Measurements from ENCODE around the gene MRPS27. TPM values are rescaled to one million over a fixed set of nuclear protein-coding genes. Genes with fewer than 3 reads are reported as not detected.
A peak's percentile ranks its signal among the peaks of the same experiment; 100 is the strongest.

MRPS27 gene
- total and polyA plus RNA-seq, 8 donors = 9.4 to 28.0 (median 20.6) TPM

DNA sequence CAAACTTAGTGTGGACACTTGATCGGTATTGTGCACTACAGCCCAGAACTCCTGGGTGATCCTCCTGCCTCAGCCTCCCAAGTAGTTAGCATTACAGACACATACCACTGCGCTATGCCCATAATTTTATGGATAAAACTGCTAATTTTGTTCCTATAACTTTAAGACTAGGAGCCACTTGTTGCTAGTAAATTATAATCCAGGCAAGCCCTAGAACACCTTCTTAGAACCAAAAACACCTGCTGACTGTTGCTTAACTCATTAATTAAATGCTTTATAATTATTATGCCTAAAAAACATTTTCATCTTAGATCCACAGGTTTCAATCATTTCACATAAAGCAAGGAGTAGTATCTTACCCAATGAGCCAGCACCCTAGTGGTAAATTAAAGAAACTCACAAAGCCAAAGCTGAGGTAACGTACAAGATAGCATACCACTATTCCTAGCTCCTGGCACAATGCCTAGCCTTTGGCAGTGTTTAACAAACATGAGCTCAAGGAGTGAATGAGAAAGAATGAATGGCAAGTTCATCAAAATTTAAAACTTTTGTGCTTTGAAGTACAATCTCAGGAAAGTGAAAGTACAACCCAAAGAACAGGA, 5.4 kb downstream of the MRPS27 start:
- 67 to 70% methylated on average over 3 of the region's 3 CpGs for WGBS, 2 donors
- Histone ChIP-seq H3K9me3 (no peaks in the 10 kb centered on the region), H3K27ac (no peak overlapping the region), H3K36me3 (peaks cover 0 to 23% (median 0%) of the 10 kb centered on the region in 3 donors), H3K4me3 (no peak overlapping the region), H3K27me3 (no peaks in the 10 kb centered on the region), H3K4me1 (peaks cover 0 to 14% (median 5%) of the 10 kb centered on the region in 3 donors)
- no peak for FAIRE-seq
- peak in 4 of 6 donors; percentile 29 to 50 (median 34) for DNase-seq
- ATAC-seq = peak; percentile 68 to 83 (median 74)
- intact Hi-C loops (cut with DNase I) = loop anchor here in 2 of 3 donors (10.0 kb wide), 1 partner anchor 170 kb away; no protein-coding TSS in a partner anchor
- TF ChIP-seq, protein P1, sequence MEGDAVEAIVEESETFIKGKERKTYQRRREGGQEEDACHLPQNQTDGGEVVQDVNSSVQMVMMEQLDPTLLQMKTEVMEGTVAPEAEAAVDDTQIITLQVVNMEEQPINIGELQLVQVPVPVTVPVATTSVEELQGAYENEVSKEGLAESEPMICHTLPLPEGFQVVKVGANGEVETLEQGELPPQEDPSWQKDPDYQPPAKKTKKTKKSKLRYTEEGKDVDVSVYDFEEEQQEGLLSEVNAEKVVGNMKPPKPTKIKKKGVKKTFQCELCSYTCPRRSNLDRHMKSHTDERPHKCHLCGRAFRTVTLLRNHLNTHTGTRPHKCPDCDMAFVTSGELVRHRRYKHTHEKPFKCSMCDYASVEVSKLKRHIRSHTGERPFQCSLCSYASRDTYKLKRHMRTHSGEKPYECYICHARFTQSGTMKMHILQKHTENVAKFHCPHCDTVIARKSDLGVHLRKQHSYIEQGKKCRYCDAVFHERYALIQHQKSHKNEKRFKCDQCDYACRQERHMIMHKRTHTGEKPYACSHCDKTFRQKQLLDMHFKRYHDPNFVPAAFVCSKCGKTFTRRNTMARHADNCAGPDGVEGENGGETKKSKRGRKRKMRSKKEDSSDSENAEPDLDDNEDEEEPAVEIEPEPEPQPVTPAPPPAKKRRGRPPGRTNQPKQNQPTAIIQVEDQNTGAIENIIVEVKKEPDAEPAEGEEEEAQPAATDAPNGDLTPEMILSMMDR (IDR thresholded peaks at IDR 0.05) = no peak

DNA sequence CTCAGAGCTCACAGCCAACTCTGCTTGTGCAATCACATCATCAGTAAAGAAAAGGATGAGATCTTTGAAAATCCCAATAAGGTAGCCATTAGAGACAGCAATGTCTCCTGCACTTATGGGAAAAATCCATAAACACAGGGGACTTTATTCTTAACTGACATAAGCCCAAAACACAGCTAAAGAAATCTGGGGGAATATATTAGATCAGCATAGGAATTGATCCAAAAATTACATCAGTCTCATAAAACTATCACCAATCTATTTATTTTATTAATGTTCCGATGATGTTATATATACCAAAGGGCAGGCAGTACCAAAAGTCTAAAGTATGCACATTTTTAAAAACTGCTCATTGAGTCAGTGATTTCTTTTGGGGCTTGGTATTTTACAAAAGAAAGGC, 6.9 kb downstream of the MRPS27 start:
- intact Hi-C loops (cut with DNase I) = loop anchor here in 2 of 3 donors (10.0 kb wide), 1 partner anchor 168 kb away; no protein-coding TSS in a partner anchor
- ATAC-seq (no peak), FAIRE-seq (no peak), DNase-seq (no peak)
- Histone ChIP-seq H3K36me3 (peaks cover 0 to 23% (median 0%) of the 10 kb centered on the region in 3 donors), H3K27ac (no peak overlapping the region), H3K27me3 (no peaks in the 10 kb centered on the region), H3K4me1 (peaks cover 0 to 7% (median 5%) of the 10 kb centered on the region in 3 donors), H3K9me3 (no peaks in the 10 kb centered on the region), H3K4me3 (no peak overlapping the region)
- TF ChIP-seq, protein P1 (IDR thresholded peaks at IDR 0.05) = no peak
- 85 to 90% methylated on average over 1 of the region's 1 CpG for WGBS, 2 donors

DNA sequence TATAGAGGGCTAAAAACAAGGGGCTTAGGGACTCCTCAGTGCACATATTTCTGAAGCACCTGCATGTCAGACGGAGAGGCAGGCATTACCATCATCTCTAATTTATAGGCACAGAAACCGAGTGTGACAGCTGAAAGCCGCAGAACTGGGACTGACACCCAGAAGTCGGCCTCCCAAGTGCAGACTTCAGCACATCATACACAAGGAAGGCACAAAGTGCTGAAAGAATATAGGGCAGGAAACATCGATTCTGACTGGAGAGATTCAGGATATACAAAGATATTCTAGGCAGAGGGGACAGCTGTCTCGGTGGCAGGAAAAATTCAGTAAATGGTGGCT, 11.2 kb downstream of the MRPS27 start:
- FAIRE-seq (no peak), ATAC-seq (no peak), DNase-seq (no peak)
- H3K27me3 ChIP-seq = no peaks in the 10 kb centered on the region
- peaks cover 0 to 9% (median 4%) of the 10 kb centered on the region in 3 donors for H3K4me1 ChIP-seq
- no peak overlapping the region for H3K4me3 ChIP-seq
- 67 to 73% methylated on average over 6 of the region's 6 CpGs for WGBS, 2 donors
- peaks cover 0 to 23% (median 0%) of the 10 kb centered on the region in 3 donors for H3K36me3 ChIP-seq
- TF ChIP-seq, protein P1 (IDR thresholded peaks at IDR 0.05) = no peak
- peak overlapping the region in 2 of 4 donors; percentile 24 to 87 for H3K27ac ChIP-seq
- H3K9me3 ChIP-seq = no peaks in the 10 kb centered on the region
- intact Hi-C loops (cut with DNase I) = loop anchor here in 1 of 3 donors (10.0 kb wide), 1 partner anchor 524 kb away; no protein-coding TSS in a partner anchor

DNA sequence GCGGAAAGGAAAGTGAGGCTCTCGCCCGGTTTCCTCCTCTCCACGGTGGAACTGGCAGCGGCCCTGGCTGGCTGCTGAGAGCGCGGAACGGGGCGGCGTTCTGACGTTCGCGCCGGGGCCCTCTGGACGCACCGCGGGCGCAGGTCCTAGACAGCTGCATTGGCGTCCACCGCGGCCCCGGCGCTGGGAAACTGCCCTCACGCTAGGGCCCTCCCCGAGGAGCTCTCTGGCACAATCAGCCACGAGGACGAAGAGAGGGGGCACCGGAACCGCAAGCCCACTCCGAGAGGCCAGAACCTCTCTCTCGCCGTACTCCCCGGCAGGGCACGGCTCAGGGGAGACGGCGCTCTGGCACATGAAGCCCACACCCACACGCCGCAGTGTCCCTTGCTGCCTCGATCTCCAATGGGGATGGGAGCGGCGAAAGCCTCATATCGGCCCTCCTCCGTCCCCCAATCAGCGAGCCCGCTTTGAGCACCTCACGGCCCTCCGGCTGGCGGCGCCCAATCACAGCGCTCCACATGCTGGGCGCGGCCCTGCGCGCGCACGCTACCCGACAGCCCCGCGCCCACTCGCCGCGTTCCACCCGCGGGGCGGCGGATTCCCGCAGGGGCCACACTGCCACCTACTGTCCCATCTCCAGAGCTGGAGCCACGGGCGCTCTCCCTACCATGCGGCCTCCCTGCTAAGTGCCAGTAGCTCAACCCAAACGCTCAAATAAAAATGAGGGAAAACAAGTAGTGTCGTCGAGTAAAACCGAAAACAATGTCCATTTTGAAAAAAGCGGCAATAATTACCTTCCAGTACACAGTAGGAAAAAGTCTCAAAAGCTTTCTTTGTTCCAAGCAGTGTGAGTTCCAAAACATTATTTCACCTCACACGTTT, 11.8 kb downstream of the MRPS27 start:
- 1% methylated on average over 61 to 76 of the region's 76 CpGs for WGBS, 2 donors
- TF ChIP-seq, protein P1 (IDR thresholded peaks at IDR 0.05) = peak; percentile 69 to 86 (median 72)
- H3K36me3 ChIP-seq = peaks cover 0 to 23% (median 0%) of the 10 kb centered on the region in 3 donors
- peaks cover 0 to 9% (median 4%) of the 10 kb centered on the region in 3 donors for H3K4me1 ChIP-seq
- FAIRE-seq (no peak), DNase-seq (peak; percentile 96 to 98 (median 98)), ATAC-seq (peak; percentile 96 to 99 (median 98))
- intact Hi-C loops (cut with DNase I) = loop anchor here in 1 of 3 donors (10.0 kb wide), 1 partner anchor 523 kb away; no protein-coding TSS in a partner anchor
- H3K27me3 ChIP-seq = no peaks in the 10 kb centered on the region
- H3K9me3 ChIP-seq = no peaks in the 10 kb centered on the region
- H3K4me3 ChIP-seq = peak overlapping the region; percentile 35 to 70 (median 66)
- H3K27ac ChIP-seq = peak overlapping the region; percentile 86 to 95 (median 88)
